HG03442 (cell line): ENCODE results near the gene PPIL6.
"Not testable (repeated sequence)": the region's sequence is repeated elsewhere in the genome, so short reads cannot be mapped to it uniquely, and the experiment has no call there.

Experiments used
- ATAC-seq: cut with Tn5 transposase; IDR thresholded peaks from one replicate; pipeline ENCODE4 v1.9.1; 2021; ENCODE audit warnings: mild to moderate bottlenecking, moderate library complexity; ENCODE audit not compliant: unreplicated experiment

PPIL6 gene

GRCh38 chr6:109369728-109370127 lies 70.7 kb downstream of the PPIL6 start:
- ATAC-seq, result no peak

DNA sequence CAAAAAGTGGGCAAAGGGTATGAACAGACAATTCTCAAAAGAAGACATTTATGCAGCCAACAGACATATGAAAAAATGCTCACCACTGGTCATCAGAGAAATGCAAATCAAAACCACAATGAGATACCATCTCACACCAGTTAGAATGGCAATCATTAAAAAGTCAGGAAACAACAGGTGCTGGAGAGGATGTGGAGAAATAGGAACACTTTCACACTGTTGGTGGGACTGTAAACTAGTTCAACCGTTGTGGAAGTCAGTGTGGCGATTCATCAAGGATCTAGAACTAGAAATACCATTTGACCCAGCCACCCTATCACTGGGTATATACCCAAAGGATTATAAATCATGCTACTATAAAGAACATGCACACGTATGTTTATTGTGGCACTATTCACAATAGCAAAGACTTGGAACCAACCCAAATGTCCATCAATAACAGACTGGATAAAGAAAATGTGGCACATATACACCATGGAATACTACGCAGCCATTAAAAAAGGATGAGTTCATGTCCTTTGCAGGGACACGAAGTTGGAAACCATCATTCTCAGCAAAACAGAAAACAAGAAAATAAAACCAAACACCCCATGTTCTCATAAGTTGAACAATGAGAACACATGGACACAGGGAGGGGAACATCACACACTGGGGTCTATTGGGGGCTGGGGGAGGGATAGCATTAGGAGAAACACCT lies 75.9 kb downstream of the PPIL6 start:
- ATAC-seq, result not testable (repeated sequence)

GRCh38 chr6:109363753-109364152 lies 76.7 kb downstream of the PPIL6 start:
- no peak for ATAC-seq

- ATAC-seq, result no peak
These were observed 78.1 kb downstream of the PPIL6 start for GRCh38 chr6:109362102-109362884.

- no peak for ATAC-seq
These were observed 79.6 kb downstream of the PPIL6 start for GRCh38 chr6:109360791-109361190.

- no peak for ATAC-seq
These were observed 80.1 kb downstream of the PPIL6 start for GRCh38 chr6:109360281-109360680.

GRCh38 chr6:109359248-109359647 lies 81.2 kb downstream of the PPIL6 start:
- ATAC-seq, result no peak

DNA sequence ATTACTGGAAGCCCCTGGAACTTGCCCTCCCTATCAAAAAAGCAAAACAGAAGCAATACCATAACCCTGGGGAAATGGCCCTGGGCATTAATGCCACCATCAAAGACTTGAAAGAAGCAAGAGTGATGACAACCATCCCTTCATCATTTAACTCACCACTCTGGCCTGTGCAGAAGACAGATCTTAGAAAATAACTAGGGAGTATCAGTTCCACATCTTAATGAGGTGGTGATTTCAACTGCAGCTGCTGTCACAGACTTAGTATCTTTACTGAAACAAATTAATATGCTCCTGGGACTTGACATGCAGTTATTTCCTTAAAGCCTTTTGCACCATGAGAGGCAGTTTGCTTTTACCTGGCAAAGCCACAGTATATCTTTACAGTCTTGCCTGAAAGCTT lies 82.2 kb downstream of the PPIL6 start:
- no peak for ATAC-seq

- ATAC-seq, result no peak
These were observed 84.2 kb downstream of the PPIL6 start for GRCh38 chr6:109356237-109356636.

DNA sequence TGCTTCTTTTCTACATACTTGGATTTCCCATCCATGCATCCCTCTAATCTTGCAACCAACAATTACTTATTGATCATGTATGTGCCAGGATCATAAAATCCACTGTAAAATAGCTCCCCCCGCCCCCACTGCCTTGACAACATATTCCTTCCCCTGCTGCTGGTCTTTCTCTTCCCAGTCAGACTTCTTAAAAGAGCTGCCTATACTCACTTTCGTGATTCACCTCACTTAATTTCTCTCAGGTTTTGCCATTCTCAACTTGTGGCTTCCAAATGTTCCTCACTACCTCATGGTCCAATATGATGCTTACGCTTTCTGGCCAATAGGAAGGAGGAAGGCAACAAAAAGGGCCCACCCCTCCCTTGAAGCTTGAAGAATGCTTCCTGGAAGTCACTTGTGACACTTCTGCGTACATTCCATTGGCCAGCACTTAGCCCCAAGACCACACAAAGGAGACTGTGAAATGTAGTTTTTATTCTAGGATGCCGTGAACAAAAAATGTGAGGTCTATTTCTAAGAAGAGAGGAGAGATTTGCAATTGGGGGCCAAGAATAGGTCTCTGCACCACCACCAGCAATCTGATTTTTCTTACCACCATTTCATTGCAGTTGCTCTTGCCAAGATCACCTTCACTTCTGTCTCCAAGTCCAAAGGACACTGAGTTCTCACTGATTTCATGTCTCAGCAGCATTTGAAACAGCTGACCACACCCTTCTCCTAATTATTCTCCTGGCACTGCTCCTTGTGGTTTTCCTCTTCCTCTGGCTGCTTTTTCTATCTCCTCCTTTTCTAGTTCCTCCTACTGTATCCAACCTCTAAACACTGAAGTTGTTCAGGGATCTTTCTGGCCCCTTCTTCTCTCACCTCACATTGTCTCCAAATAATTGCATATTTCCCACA lies 88.9 kb downstream of the PPIL6 start:
- no peak for ATAC-seq

DNA sequence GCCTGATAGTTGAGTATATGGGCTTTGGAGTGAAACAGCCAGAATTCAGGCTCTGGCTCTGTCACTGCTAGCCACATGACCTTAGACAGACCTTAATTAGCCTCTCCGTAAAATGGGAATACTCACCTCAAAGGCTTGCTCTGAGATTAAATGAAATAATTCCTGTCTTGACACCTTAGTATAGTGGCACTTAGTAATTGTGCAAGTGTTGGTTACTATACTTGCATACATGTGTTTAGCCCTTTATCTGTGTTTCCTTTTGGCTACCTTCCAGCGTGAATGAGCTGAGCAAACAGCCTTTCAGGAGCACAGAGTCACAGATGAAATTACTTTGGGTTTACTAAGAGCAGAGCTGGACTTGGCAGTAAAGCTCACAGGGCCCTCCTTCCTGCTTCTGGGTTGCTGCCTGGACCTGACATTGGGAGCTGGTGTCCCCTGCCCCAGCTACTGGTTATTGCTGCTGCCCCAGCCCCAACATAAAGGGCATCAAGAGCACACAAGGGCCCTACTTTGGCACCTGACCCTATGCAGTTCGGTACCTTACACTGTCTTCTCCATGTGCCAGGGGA lies 90.9 kb downstream of the PPIL6 start:
- ATAC-seq, result no peak

DNA sequence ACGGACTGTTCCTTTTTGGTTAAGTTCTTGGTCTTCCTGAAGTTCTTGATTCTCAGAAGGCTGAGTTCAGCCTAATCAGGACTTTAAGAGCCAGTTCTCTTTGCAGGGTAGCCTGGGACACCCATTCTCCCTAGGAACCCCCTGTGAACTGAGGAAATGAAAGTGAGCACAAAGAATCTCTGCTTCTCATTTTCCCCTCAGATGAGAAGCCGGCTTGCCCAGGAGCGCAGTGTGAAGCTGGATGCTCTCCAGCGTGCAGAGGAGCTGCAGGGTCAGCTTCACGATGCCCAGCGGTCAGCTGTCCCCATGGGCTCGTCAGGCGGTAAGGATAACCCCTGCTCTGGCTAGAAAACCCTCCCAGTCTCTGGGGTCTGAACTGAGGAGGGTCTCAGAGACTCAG lies 92.2 kb downstream of the PPIL6 start:
- ATAC-seq, result no peak

DNA sequence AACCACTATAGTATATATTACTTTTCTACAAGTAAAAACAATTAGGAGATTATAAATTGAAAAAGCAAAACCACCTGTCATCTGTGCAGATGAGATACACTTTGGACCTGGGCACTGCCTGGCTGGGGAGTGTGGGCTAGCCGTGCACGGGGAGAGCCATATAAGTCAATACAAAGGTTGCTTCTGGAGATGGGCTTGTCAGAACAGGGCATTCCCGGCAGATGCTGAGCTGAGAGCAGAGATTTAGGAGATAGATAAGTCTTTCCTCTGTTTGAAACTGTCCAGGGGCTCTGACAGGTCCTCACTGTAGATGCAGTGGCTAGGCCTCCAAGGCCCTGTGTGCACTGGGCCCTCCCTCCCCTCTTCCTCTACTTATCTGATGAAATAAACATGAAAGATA lies 92.6 kb downstream of the PPIL6 start:
- no peak for ATAC-seq

- no peak for ATAC-seq
These were observed 94.4 kb downstream of the PPIL6 start for GRCh38 chr6:109345986-109346385.

GRCh38 chr6:109344226-109344625 lies 96.2 kb downstream of the PPIL6 start:
- ATAC-seq, result no peak

- ATAC-seq, result no peak
These were observed 96.9 kb downstream of the PPIL6 start for GRCh38 chr6:109343518-109343917.

DNA sequence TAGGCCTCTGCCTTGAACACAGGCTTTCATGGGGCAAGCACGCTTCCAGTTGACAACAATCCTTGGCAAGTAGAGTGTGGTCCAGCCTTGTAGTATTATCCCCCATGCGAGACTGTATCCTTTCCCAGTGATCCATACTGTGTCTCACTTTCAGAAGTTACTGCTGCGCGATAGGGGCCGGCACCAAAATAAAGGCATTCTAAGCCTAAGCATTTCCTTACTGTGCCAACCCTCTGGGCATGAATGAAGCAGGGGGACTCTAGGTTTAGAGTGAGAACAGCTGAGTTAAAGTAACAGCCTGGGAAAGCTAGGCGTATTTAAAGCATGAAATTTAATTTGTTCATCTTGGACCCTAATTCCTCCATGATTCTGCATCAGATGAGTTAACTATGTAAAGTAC lies 97.5 kb downstream of the PPIL6 start:
- no peak for ATAC-seq

- no peak for ATAC-seq
These were observed 97.9 kb downstream of the PPIL6 start for GRCh38 chr6:109342506-109342905.

GRCh38 chr6:109340811-109341210 lies 99.6 kb downstream of the PPIL6 start:
- ATAC-seq, result no peak
